A673 (cell line): ENCODE results near the gene C19orf73. TPM values are rescaled to one million over a fixed set of nuclear protein-coding genes. Genes with fewer than 3 reads are reported as not detected.
A peak's percentile ranks its signal among the peaks of the same experiment; 100 is the strongest.

Experiments
- Bru-seq: library from RNA; stranded (reverse); fragments of 400-500 nt; gene quantifications from one replicate; lab custom pipeline; 2021; lab: Mats Ljungman, UMichigan
- BruChase-seq, 2 experiments: library from RNA; stranded (reverse); fragments of 400-500 nt; gene quantifications; one replicate each; lab custom pipeline; 2021; lab: Mats Ljungman, UMichigan
- BruUV-seq: library from RNA; stranded (reverse); fragments of 400-500 nt; replicated peaks from 2 replicates; lab custom pipeline; 2021; lab: Mats Ljungman, UMichigan
- CTCF ChIA-PET: fragments of 300-600 bp; sonication (Branson Sonifier 250); formaldehyde crosslinking; loops from one replicate; lab custom pipeline; 2022; ENCODE audit warnings: antibody characterized with exemption; lab: Charles Lee
- POLR2A ChIA-PET: fragments of 300-600 bp; sonication (Branson Sonifier 250); formaldehyde crosslinking; loops from one replicate; lab custom pipeline; 2022; ENCODE audit warnings: antibody characterized with exemption; ENCODE audit not compliant: low non-redundant PET; lab: Charles Lee
- DNase-seq: peaks from one replicate; pipeline ENCODE4 v3.0.0-alpha.2; 2015; ENCODE audit warnings: low spot score
- H3K27ac ChIP-seq: fragments of 200-600 bp; sonication (generic); 2 replicates; pipeline ENCODE4 v1.5.1; 2016; ENCODE audit warnings: mixed run types, low read depth, mild to moderate bottlenecking, mixed read lengths, antibody characterized with exemption, low read length; ENCODE audit not compliant: poor library complexity, severe bottlenecking
- H3K27me3 ChIP-seq: fragments of 200-600 bp; sonication (generic); replicated peaks from 2 replicates; pipeline ENCODE4 v1.6.1; 2017; ENCODE audit warnings: mixed run types, low read depth, mild to moderate bottlenecking, mixed read lengths, antibody characterized with exemption, low read length; ENCODE audit not compliant: insufficient read depth, poor library complexity
- H3K36me3 ChIP-seq: fragments of 200-600 bp; sonication (generic); 2 replicates; pipeline ENCODE4 v1.6.1; 2016; ENCODE audit warnings: mixed run types, mild to moderate bottlenecking, mixed read lengths, antibody characterized with exemption, low read length; ENCODE audit not compliant: insufficient read depth, poor library complexity, severe bottlenecking
- H3K4me1 ChIP-seq: fragments of 200-600 bp; sonication (generic); 2 replicates; pipeline ENCODE4 v1.6.1; 2017; ENCODE audit warnings: mixed run types, mild to moderate bottlenecking, mixed read lengths, antibody characterized with exemption, low read length; ENCODE audit not compliant: insufficient read depth, poor library complexity, severe bottlenecking
- H3K4me3 ChIP-seq: fragments of 200-600 bp; sonication (generic); 2 replicates; pipeline ENCODE4 v1.5.1; 2016; ENCODE audit warnings: low read depth, mixed run types, mild to moderate bottlenecking, mixed read lengths, low read length; ENCODE audit not compliant: poor library complexity, severe bottlenecking
- H3K9me3 ChIP-seq: fragments of 200-600 bp; sonication (generic); 2 replicates; pipeline ENCODE4 v1.6.1; 2016; ENCODE audit warnings: mixed run types, low read depth, mild to moderate bottlenecking, mixed read lengths, antibody characterized with exemption, low read length; ENCODE audit not compliant: poor library complexity, severe bottlenecking
- CTCF ChIP-seq: fragments of 300-800, 200-600 bp; sonication (generic); conservative IDR thresholded peaks from 2 replicates; pipeline ENCODE4 v1.5.1; 2017; ENCODE audit warnings: low read depth, mild to moderate bottlenecking, antibody characterized with exemption, low read length, moderate library complexity, mixed read lengths
- EZH2 ChIP-seq: fragments of 200-600 bp; sonication (generic); IDR thresholded peaks from 2 replicates; pipeline ENCODE4 v1.6.1; 2017; ENCODE audit warnings: borderline replicate concordance, low read depth, mild to moderate bottlenecking, mixed read lengths, antibody characterized with exemption, low read length; ENCODE audit not compliant: poor library complexity, severe bottlenecking
- intact Hi-C: fragments of 100-400 bp; cut with micrococcal nuclease; formaldehyde crosslinking; loops from one replicate; pipeline ENCODE4 v1.10.0; 2022; ENCODE audit not compliant: unreplicated experiment
- long read RNA-seq: library from polyadenylated mRNA; stranded (forward); transcript quantifications from one replicate; pipeline ENCODE4 v2.0.0, GENCODE V29; 2022
- total RNA-seq: library from RNA; stranded (reverse); gene quantifications from 2 replicates; pipeline ENCODE4 v1.2.3, GENCODE V29; 2021

The C19orf73 gene
- total RNA-seq: 1.7 and 2.6 TPM in 2 replicates
- percentile 39 among the genes with signal in this experiment for Bru-seq, nascent RNA
- percentile 40 among the genes with signal in this experiment for BruChase-seq, experiment 1, labeled RNA remaining after a 2-hour chase
- percentile 43 among the genes with signal in this experiment for BruChase-seq, experiment 2, labeled RNA remaining after a 6-hour chase
- long read RNA-seq, transcript C19orf73-201 (1 exons, 744 nt): major isoform, 7 of 7 reads
- long read RNA-seq, partial matches to known transcripts: 0 of 7 reads
- long read RNA-seq, other reads (novel, unspliced or antisense): 0 of 7 reads

GRCh38 chr19:49118565-49119410 is at the start of gene C19orf73:
C19orf73 (minus strand) TSS chr19:49119143; CDS start chr19:49119022, 121 bp downstream.
- Histone ChIP-seq H3K27ac (peak within 1 kb of the TSS; percentile 97), H3K4me1 (peaks cover 15% of the 10 kb centered on the region), H3K27me3 (no peaks in the 10 kb centered on the region), H3K4me3 (peak within 1 kb of the TSS; percentile 79), H3K9me3 (no peaks in the 10 kb centered on the region), H3K36me3 (no peaks in the 10 kb centered on the region)
- peak; percentile 96 for DNase-seq
- CTCF ChIA-PET: no interaction called here
- intact Hi-C loops: no loop called here
- POLR2A ChIA-PET: interaction anchor here (0.8 kb wide), 1 partner anchor 21 kb away, joined by 5 read pairs; no protein-coding TSS in a partner anchor
- TF ChIP-seq CTCF: peak; percentile 38
- no peak for TF ChIP-seq EZH2
- BruUV-seq: TSS peak; percentile 76

DNA sequence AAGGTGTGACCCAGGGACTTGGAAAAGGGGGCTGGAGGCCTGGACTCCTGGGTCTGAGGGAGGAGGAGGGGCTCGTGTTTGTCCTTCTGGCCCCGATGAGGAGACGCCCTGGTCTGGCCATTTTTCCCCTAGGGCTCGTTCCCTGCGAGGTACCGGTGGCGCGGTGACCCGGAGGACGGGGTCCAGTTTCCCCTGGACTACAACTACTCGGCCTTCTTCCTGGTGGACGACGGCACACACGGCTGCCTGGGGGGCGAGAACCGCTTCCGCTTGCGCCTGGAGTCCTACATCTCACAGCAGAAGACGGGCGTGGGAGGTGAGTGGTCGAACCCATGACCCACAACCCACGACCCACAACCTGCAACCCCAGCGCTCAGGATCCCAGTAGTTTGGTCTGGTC is 49.5 kb upstream of the C19orf73 start:
- CTCF ChIA-PET: no interaction called here
- intact Hi-C loops: no loop called here
- Histone ChIP-seq H3K9me3 (no peaks in the 10 kb centered on the region), H3K4me3 (no peak overlapping the region), H3K27ac (no peak overlapping the region), H3K36me3 (peaks cover 18% of the 10 kb centered on the region), H3K27me3 (no peaks in the 10 kb centered on the region), H3K4me1 (no peaks in the 10 kb centered on the region)
- POLR2A ChIA-PET: no interaction called here
- DNase-seq: no peak
- TF ChIP-seq CTCF (no peak), EZH2 (no peak)
- no TSS peak for BruUV-seq

GRCh38 chr19:49167857-49168409 is 49.0 kb upstream of the C19orf73 start:
- Histone ChIP-seq H3K27ac (no peak overlapping the region), H3K4me1 (no peaks in the 10 kb centered on the region), H3K9me3 (no peaks in the 10 kb centered on the region), H3K4me3 (no peak overlapping the region), H3K36me3 (peaks cover 13% of the 10 kb centered on the region), H3K27me3 (no peaks in the 10 kb centered on the region)
- DNase-seq: no peak
- CTCF ChIA-PET: no interaction called here
- intact Hi-C loops: no loop called here
- POLR2A ChIA-PET: no interaction called here
- no TSS peak for BruUV-seq
- TF ChIP-seq CTCF: no peak
- no peak for TF ChIP-seq EZH2
